ENCODE results near the gene SLC13A3.

SLC13A3 gene

GRCh38 chr20:46551522-46552381, 99.5 kb downstream of the SLC13A3 start:
- no peaks in the 10 kb centered on the region for H3K27me3 Mint-ChIP-seq
- ATAC-seq (replicated peaks): no peak
- H3K4me1 Mint-ChIP-seq (ENCODE audit: low read depth in 2 of 2): peaks cover 18 to 19% of the 10 kb centered on the region in 2 donors
- H3K9me3 Mint-ChIP-seq: no peaks in the 10 kb centered on the region
- no peaks in the 10 kb centered on the region for H3K36me3 Mint-ChIP-seq (ENCODE audit: insufficient read depth)
- no peak overlapping the region for H3K4me3 Mint-ChIP-seq
- peak overlapping the region; percentile 36 to 76 for H3K27ac Mint-ChIP-seq
- no peak for DNase-seq

- no peaks in the 10 kb centered on the region for H3K36me3 Mint-ChIP-seq (ENCODE audit: insufficient read depth)
- H3K27ac Mint-ChIP-seq: no peak within 1 kb of the TSS
- no peak for DNase-seq
- H3K9me3 Mint-ChIP-seq: no peaks in the 10 kb centered on the region
- H3K4me1 Mint-ChIP-seq (ENCODE audit: low read depth in 2 of 2): peaks cover 19 to 23% of the 10 kb centered on the region in 2 donors
- ATAC-seq (replicated peaks): no peak
- no peak within 1 kb of the TSS for H3K4me3 Mint-ChIP-seq
- H3K27me3 Mint-ChIP-seq: no peaks in the 10 kb centered on the region
Measured at GRCh38 chr20:46550461-46550860, 100.8 kb downstream of the SLC13A3 start, which contains the start of gene OCSTAMP. TSS of gene OCSTAMP (minus strand) at chr20:46550654. CDS start at chr20:46550560, 94 bp downstream.

- DNase-seq (no peak), ATAC-seq (replicated peaks) (no peak)
- H3K36me3 Mint-ChIP-seq (ENCODE audit: insufficient read depth): no peaks in the 10 kb centered on the region
- no peaks in the 10 kb centered on the region for H3K27me3 Mint-ChIP-seq
- peaks cover 24 to 30% of the 10 kb centered on the region in 2 donors for H3K4me1 Mint-ChIP-seq (ENCODE audit: low read depth in 2 of 2)
- H3K9me3 Mint-ChIP-seq: no peaks in the 10 kb centered on the region
- H3K27ac Mint-ChIP-seq: no peak overlapping the region
- no peak overlapping the region for H3K4me3 Mint-ChIP-seq
Measured at GRCh38 chr20:46549188-46549972, 101.9 kb downstream of the SLC13A3 start.

GRCh38 chr20:46548688-46549087, 102.6 kb downstream of the SLC13A3 start:
- Mint-ChIP-seq H3K9me3 (no peaks in the 10 kb centered on the region), H3K4me1 (ENCODE audit: low read depth in 2 of 2) (peaks cover 24 to 30% of the 10 kb centered on the region in 2 donors), H3K27me3 (no peaks in the 10 kb centered on the region), H3K4me3 (no peak overlapping the region), H3K36me3 (ENCODE audit: insufficient read depth) (no peaks in the 10 kb centered on the region), H3K27ac (no peak overlapping the region)
- DNase-seq (no peak), ATAC-seq (replicated peaks) (no peak)

- Mint-ChIP-seq H3K9me3 (no peaks in the 10 kb centered on the region), H3K36me3 (ENCODE audit: insufficient read depth) (no peaks in the 10 kb centered on the region), H3K4me1 (ENCODE audit: low read depth in 2 of 2) (peaks cover 19 to 25% of the 10 kb centered on the region in 2 donors), H3K27ac (no peak overlapping the region), H3K27me3 (no peaks in the 10 kb centered on the region), H3K4me3 (no peak overlapping the region)
- no peak for ATAC-seq (replicated peaks)
- no peak for DNase-seq
Measured at GRCh38 chr20:46547995-46548394, 103.3 kb downstream of the SLC13A3 start.

- Mint-ChIP-seq H3K4me3 (no peak overlapping the region), H3K9me3 (no peaks in the 10 kb centered on the region), H3K27ac (no peak overlapping the region), H3K4me1 (ENCODE audit: low read depth in 2 of 2) (peaks cover 9 to 15% of the 10 kb centered on the region in 2 donors), H3K36me3 (ENCODE audit: insufficient read depth) (no peaks in the 10 kb centered on the region), H3K27me3 (no peaks in the 10 kb centered on the region)
- ATAC-seq (replicated peaks): no peak
- no peak for DNase-seq
Measured at GRCh38 chr20:46546936-46547335, 104.3 kb downstream of the SLC13A3 start.

GRCh38 chr20:46546298-46546697, 105.0 kb downstream of the SLC13A3 start:
- H3K27ac Mint-ChIP-seq: no peak overlapping the region
- H3K36me3 Mint-ChIP-seq (ENCODE audit: insufficient read depth): no peaks in the 10 kb centered on the region
- DNase-seq: no peak
- no peak for ATAC-seq (replicated peaks)
- H3K4me3 Mint-ChIP-seq: no peak overlapping the region
- H3K27me3 Mint-ChIP-seq: no peaks in the 10 kb centered on the region
- no peaks in the 10 kb centered on the region for H3K9me3 Mint-ChIP-seq
- H3K4me1 Mint-ChIP-seq (ENCODE audit: low read depth in 2 of 2): peaks cover 6 to 11% of the 10 kb centered on the region in 2 donors

GRCh38 chr20:46545827-46546138, 105.5 kb downstream of the SLC13A3 start:
- no peak for DNase-seq
- H3K27me3 Mint-ChIP-seq: no peaks in the 10 kb centered on the region
- ATAC-seq (replicated peaks): no peak
- H3K36me3 Mint-ChIP-seq (ENCODE audit: insufficient read depth): no peaks in the 10 kb centered on the region
- no peak overlapping the region for H3K4me3 Mint-ChIP-seq
- peaks cover 6 to 11% of the 10 kb centered on the region in 2 donors for H3K4me1 Mint-ChIP-seq (ENCODE audit: low read depth in 2 of 2)
- H3K27ac Mint-ChIP-seq: peak overlapping the region in 1 of 2 donors; percentile 55
- H3K9me3 Mint-ChIP-seq: no peaks in the 10 kb centered on the region

GRCh38 chr20:46545077-46545826, 106.0 kb downstream of the SLC13A3 start:
- peak overlapping the region in 1 of 2 donors; percentile 55 for H3K27ac Mint-ChIP-seq
- no peaks in the 10 kb centered on the region for H3K36me3 Mint-ChIP-seq (ENCODE audit: insufficient read depth)
- DNase-seq: no peak
- H3K4me3 Mint-ChIP-seq: peak overlapping the region in 1 of 2 donors; percentile 35
- peak; percentile 87 for ATAC-seq (replicated peaks)
- peaks cover 6 to 11% of the 10 kb centered on the region in 2 donors for H3K4me1 Mint-ChIP-seq (ENCODE audit: low read depth in 2 of 2)
- no peaks in the 10 kb centered on the region for H3K9me3 Mint-ChIP-seq
- H3K27me3 Mint-ChIP-seq: no peaks in the 10 kb centered on the region

GRCh38 chr20:46544576-46544975, 106.7 kb downstream of the SLC13A3 start:
- ATAC-seq (replicated peaks) (no peak), DNase-seq (no peak)
- Mint-ChIP-seq H3K27ac (no peak overlapping the region), H3K36me3 (ENCODE audit: insufficient read depth) (no peaks in the 10 kb centered on the region), H3K4me1 (ENCODE audit: low read depth in 2 of 2) (peaks cover 6 to 11% of the 10 kb centered on the region in 2 donors), H3K9me3 (no peaks in the 10 kb centered on the region), H3K4me3 (no peak overlapping the region), H3K27me3 (peaks cover 0 to under 1% of the 10 kb centered on the region in 2 donors)

GRCh38 chr20:46543959-46544358, 107.3 kb downstream of the SLC13A3 start:
- Mint-ChIP-seq H3K4me3 (no peak overlapping the region), H3K9me3 (no peaks in the 10 kb centered on the region), H3K4me1 (ENCODE audit: low read depth in 2 of 2) (peaks cover 6 to 11% of the 10 kb centered on the region in 2 donors), H3K27ac (no peak overlapping the region), H3K27me3 (peaks cover 5 to 6% of the 10 kb centered on the region in 2 donors), H3K36me3 (ENCODE audit: insufficient read depth) (no peaks in the 10 kb centered on the region)
- ATAC-seq (replicated peaks) (no peak), DNase-seq (no peak)

- Mint-ChIP-seq H3K4me1 (ENCODE audit: low read depth in 2 of 2) (peaks cover 6 to 11% of the 10 kb centered on the region in 2 donors), H3K36me3 (ENCODE audit: insufficient read depth) (no peaks in the 10 kb centered on the region), H3K27ac (no peak overlapping the region), H3K4me3 (no peak overlapping the region), H3K9me3 (no peaks in the 10 kb centered on the region), H3K27me3 (peaks cover 11 to 16% of the 10 kb centered on the region in 2 donors)
- DNase-seq: no peak
- ATAC-seq (replicated peaks): no peak
Measured at GRCh38 chr20:46543033-46543432, 108.2 kb downstream of the SLC13A3 start.

GRCh38 chr20:46541229-46541935, 109.9 kb downstream of the SLC13A3 start:
- H3K4me3 Mint-ChIP-seq: no peak overlapping the region
- no peak for ATAC-seq (replicated peaks)
- peaks cover 6 to 11% of the 10 kb centered on the region in 2 donors for H3K4me1 Mint-ChIP-seq (ENCODE audit: low read depth in 2 of 2)
- DNase-seq: no peak
- H3K27me3 Mint-ChIP-seq: peaks cover 17 to 32% of the 10 kb centered on the region in 2 donors
- H3K9me3 Mint-ChIP-seq: no peaks in the 10 kb centered on the region
- H3K27ac Mint-ChIP-seq: no peak overlapping the region
- H3K36me3 Mint-ChIP-seq (ENCODE audit: insufficient read depth): no peaks in the 10 kb centered on the region
